ENCODE results near the gene IL34. TPM values are rescaled to one million over a fixed set of nuclear protein-coding genes. Genes with fewer than 3 reads are reported as not detected.

The IL34 gene
- total RNA-seq, 1 experiment from 2014 or later, result not detected

DNA sequence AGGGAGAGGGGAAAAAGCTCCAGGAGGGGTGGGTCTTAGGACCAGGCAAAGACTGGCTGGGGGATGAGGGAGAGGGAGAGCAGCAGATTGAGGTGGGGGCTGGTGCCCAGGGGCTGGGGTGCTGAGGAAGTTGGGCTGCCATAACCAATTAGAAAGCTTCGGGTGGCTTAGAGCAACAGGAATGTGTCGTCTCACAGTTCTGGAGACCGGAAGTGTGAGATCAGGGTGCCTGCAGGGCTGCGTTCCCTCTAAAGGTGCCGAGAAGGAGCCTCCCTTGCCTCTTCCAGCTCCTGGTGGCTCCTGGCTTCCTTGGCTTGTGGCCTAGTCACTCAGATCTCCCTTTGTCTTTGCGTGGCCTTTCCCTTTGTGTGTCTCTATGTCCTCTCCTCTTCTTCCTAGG is 2.2 kb downstream of the IL34 start:
- ATAC-seq, result no peak
- CTCF ChIA-PET, result no interaction called here
- TF ChIP-seq FOSL1 (IDR thresholded peaks at IDR 0.05; ENCODE audit: low read depth) (no peak), EZH2 (IDR thresholded peaks at IDR 0.05) (no peak), JUND (IDR thresholded peaks at IDR 0.05) (no peak), ELF1 (IDR thresholded peaks at IDR 0.05; ENCODE audit: borderline replicate concordance, low read depth) (no peak), POLR2A (IDR thresholded peaks at IDR 0.05; ENCODE audit: borderline replicate concordance, extremely low read depth, insufficient read depth, insufficient read length) (no peak), RAD21 (IDR thresholded peaks at IDR 0.05; ENCODE audit: low read depth) (no peak), CBX3 (IDR thresholded peaks at IDR 0.05; ENCODE audit: low read depth) (no peak), ZNF274 (IDR thresholded peaks at IDR 0.05; ENCODE audit: low read depth, low read length) (no peak), TCF7L2 (IDR thresholded peaks at IDR 0.05; ENCODE audit: borderline replicate concordance, extremely low read depth, insufficient read depth, insufficient read length) (no peak), EZH2phosphoT487 (IDR thresholded peaks at IDR 0.05; ENCODE audit: borderline replicate concordance) (no peak), YY1 (IDR thresholded peaks at IDR 0.05; ENCODE audit: extremely low read depth, insufficient replicate concordance, low read depth, low read length) (no peak), EGR1 (IDR thresholded peaks at IDR 0.05; ENCODE audit: low read depth) (no peak), SIN3A (IDR thresholded peaks at IDR 0.05; ENCODE audit: low read depth) (no peak), ZFX (IDR thresholded peaks at IDR 0.05) (no peak)
- TF ChIP-seq, protein P1, sequence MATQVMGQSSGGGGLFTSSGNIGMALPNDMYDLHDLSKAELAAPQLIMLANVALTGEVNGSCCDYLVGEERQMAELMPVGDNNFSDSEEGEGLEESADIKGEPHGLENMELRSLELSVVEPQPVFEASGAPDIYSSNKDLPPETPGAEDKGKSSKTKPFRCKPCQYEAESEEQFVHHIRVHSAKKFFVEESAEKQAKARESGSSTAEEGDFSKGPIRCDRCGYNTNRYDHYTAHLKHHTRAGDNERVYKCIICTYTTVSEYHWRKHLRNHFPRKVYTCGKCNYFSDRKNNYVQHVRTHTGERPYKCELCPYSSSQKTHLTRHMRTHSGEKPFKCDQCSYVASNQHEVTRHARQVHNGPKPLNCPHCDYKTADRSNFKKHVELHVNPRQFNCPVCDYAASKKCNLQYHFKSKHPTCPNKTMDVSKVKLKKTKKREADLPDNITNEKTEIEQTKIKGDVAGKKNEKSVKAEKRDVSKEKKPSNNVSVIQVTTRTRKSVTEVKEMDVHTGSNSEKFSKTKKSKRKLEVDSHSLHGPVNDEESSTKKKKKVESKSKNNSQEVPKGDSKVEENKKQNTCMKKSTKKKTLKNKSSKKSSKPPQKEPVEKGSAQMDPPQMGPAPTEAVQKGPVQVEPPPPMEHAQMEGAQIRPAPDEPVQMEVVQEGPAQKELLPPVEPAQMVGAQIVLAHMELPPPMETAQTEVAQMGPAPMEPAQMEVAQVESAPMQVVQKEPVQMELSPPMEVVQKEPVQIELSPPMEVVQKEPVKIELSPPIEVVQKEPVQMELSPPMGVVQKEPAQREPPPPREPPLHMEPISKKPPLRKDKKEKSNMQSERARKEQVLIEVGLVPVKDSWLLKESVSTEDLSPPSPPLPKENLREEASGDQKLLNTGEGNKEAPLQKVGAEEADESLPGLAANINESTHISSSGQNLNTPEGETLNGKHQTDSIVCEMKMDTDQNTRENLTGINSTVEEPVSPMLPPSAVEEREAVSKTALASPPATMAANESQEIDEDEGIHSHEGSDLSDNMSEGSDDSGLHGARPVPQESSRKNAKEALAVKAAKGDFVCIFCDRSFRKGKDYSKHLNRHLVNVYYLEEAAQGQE (IDR thresholded peaks at IDR 0.05; ENCODE audit: low read depth), result no peak
- TF ChIP-seq, protein P2, sequence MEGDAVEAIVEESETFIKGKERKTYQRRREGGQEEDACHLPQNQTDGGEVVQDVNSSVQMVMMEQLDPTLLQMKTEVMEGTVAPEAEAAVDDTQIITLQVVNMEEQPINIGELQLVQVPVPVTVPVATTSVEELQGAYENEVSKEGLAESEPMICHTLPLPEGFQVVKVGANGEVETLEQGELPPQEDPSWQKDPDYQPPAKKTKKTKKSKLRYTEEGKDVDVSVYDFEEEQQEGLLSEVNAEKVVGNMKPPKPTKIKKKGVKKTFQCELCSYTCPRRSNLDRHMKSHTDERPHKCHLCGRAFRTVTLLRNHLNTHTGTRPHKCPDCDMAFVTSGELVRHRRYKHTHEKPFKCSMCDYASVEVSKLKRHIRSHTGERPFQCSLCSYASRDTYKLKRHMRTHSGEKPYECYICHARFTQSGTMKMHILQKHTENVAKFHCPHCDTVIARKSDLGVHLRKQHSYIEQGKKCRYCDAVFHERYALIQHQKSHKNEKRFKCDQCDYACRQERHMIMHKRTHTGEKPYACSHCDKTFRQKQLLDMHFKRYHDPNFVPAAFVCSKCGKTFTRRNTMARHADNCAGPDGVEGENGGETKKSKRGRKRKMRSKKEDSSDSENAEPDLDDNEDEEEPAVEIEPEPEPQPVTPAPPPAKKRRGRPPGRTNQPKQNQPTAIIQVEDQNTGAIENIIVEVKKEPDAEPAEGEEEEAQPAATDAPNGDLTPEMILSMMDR (IDR thresholded peaks at IDR 0.05 in 2 of 3, conservative IDR thresholded peaks at IDR 0.05 in 1 of 3; ENCODE audit: borderline replicate concordance in 1 of 3, insufficient read depth in 1 of 3, low read depth in 2 of 3, low read length in 2 of 3), result no peak
- Histone ChIP-seq H3K9me2 (ENCODE audit: insufficient read depth) (no peaks in the 10 kb centered on the region), H3K79me2 (ENCODE audit: insufficient read depth, low read length) (no peaks in the 10 kb centered on the region), H3K4me2 (ENCODE audit: low read length) (no peak overlapping the region), H3K36me3 (ENCODE audit: control insufficient read depth in 1 of 2, insufficient read depth in 2 of 2, low read length in 2 of 2) (no peaks in the 10 kb centered on the region), H3K9me3 (ENCODE audit: control insufficient read depth in 1 of 2, insufficient read depth in 1 of 2, low read depth in 1 of 2, low read length in 2 of 2) (no peaks in the 10 kb centered on the region), H3K9ac (ENCODE audit: low read length) (no peak overlapping the region), H3K27me3 (ENCODE audit: insufficient read depth, low read length) (no peaks in the 10 kb centered on the region), H3K27ac (ENCODE audit: low read depth, low read length) (no peak overlapping the region), H2AFZ (ENCODE audit: low read depth, low read length, poor library complexity, severe bottlenecking) (no peak overlapping the region), H4K20me1 (ENCODE audit: insufficient read depth) (no peaks in the 10 kb centered on the region), H3K4me3 (replicated peaks in 1 of 2; ENCODE audit: low read depth in 1 of 2, low read length in 2 of 2) (no peak overlapping the region), H3K4me1 (ENCODE audit: control insufficient read depth in 1 of 2, insufficient read depth in 2 of 2, low read length in 2 of 2) (peaks cover 0 to 2% of the 10 kb centered on the region in 2 experiments; a peak in 1 of 4 replicates)
- BruUV-seq (replicated peaks), result no TSS peak
- RAD21 ChIA-PET (ENCODE audit: low non-redundant PET in 1 of 2, low total read pairs in 2 of 2, uncharacterized antibody in 2 of 2, unreplicated experiment in 2 of 2), result no interaction called here
- intact Hi-C loops (cut with micrococcal nuclease), result no loop called here
- POLR2A ChIA-PET, result no interaction called here
- no peak for DNase-seq (ENCODE audit: low read depth, low spot score)

Data from HCT116 (cell line).